SKM-1 (cell line): Measurements from ENCODE around the gene EDIL3.

Experiments
- DNase-seq: peaks from one replicate; lab custom pipeline; 2025; ENCODE audit not compliant: unreplicated experiment; lab: John Stamatoyannopoulos, UW

The EDIL3 gene

DNA sequence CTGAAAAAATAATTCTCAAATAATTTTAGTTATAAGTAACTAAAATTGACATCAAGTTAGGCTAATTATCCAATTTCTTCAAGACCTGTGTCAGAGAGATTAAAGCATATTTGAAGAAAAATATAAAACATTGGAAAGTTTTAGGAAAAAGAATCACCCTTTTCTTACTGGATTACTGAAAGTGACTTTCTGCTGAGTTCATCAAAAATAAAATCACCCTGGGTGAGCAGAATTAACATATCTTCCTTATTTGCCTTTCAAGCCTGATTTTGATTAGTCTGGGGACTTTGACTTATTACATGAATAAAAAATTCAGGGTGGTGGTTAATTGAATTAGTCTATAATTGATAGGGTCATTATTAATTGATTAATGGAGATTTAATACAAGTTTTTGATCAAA is 411.8 kb downstream of the EDIL3 start:
- DNase-seq = no peak

DNA sequence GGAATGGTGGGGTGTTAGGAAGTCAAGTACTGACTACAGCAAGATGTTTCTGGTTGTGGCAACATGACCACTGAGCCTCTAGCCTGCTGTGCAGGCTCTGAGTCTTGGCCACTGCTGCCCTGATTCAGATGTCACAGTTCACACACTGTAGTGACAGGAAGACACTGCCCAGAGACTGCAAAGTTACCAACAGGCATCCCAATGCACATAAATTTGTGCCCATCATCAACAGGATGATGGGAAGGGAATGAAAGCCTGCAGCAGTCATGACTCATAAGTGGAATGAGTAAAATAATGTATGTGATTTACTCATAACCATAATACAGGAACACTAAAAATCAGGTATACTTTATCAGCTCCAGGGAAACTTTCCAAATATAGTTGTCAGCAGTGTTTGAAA is 412.4 kb downstream of the EDIL3 start:
- DNase-seq = no peak

DNA sequence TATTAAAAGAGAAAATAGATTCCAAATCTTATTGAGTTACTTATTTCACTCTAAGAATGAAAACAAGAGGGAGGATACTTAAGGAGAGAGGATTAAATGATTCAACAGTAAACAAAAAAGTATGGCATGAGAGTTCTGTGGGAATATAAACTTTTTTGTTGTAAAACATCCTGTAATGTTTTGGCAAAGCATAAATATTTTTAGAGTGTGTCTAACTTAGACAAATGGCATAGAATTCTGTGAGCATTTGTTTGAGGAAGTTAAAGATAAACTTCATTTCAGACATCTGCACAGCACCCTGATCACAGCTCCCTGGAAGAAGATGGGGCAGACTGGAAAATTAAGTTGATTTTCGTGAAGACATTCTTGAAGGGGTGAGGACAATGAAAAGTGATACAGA is 417.3 kb downstream of the EDIL3 start:
- no peak for DNase-seq

DNA sequence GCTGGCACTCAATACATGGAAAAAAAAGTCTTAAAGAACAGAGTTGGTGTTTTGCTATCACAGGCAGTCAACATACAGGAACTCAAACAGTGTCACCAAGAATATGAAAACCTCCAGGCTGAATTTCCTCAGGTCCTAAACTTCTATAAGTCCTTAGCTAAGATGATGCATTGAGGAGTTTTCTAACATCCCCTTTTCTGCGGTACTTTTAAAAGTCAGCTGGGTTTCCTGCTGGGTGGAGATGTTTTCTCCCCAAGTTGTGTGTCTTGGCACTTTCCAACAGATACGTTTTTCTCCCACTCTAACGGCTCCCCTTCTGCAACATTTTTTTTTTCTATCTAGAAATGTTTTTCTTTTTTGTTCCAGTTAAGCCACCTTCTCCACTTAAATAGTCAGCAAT is 419.2 kb downstream of the EDIL3 start:
- peak; percentile 26 for DNase-seq

DNA sequence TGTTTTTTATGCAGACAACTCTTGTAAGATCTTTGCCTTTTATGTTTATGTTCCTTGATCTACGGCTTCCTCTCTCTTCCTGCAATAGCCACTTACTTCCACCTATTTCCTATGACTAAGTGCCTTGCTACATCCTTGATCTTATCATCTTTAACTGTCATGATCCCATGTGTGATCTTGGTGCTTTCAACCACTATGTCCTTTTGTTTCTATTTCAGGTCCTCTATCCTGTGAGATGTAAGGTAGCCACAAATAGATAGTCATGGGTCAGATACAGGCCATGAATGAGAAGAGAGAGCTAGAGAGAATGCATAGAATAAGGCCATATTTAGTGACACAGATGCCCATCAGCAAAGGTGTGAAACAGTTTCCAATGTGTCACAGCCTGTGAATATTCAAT is 420.4 kb downstream of the EDIL3 start:
- DNase-seq = peak; percentile 83

DNA sequence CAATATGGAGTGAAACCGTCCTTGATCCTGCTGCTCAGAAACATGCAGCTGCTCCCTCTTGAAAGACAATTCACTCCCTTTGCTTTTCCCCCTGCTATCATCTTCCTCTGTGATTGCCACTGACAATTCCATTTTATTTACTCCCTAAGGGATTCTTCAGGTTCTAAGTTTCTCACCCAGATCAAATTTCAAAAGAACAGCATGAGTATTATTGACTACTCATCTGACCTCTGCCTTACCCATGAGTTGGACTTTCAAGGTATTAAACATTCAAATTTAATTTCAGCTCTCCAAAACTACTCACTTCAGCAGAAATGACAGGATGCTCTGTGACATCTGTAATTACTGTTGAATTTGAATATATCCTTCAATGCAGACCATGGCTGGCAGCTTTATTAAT is 427.5 kb downstream of the EDIL3 start:
- no peak for DNase-seq

DNA sequence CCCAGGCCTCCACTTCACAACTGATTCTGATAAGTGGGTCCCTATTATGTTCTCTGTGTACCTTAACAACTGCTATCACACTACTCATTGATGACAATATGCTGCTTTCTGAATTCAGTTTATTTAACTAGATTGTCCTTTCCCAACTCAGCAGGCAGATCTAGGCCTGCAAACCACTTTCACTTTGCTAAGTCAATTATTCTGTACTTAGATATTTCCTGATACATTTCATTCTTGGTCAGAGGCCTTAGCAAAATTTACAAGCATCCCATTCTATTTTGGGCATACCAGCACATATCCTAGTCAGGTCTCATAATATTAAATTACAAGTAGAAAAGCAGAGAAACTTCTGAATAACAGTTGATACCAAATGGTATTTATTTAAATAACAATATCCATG is 428.3 kb downstream of the EDIL3 start:
- no peak for DNase-seq

DNA sequence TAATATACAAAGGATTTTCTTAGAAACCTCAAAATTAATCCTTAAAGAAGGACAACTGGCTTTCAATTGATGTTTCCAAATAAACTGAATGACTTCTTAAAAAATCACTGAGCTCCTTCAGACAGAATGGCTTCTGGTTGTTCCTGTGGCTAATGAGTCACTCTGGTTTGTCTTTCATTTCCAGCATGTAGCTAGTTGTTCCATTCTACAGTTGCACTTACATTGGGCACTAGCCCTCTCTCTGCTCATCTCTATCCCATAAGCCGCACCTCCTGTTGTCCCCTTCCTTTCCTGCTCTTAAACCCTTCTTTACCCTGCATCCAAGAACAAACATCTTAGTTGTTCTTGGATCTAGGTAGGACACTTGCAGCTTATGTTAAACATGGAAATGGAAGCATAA is 428.8 kb downstream of the EDIL3 start:
- DNase-seq = no peak

DNA sequence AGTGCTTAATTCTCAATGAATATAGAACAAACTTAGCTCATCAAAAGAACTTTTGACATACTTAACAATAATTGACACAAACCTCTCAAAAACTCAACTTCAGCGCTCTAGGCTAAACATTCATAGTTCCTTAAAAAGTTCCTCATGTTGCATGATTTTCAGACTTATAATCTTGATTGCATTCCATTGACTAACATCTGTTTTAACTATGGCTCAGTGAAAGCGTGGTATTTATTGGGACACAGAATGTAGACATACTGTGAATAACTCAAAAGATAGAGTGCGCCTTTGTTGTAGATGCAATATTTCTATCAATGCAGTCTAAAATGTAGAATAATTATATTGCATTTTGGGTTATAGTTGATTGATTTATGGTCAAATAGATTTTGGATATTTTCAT is 436.9 kb downstream of the EDIL3 start:
- no peak for DNase-seq

DNA sequence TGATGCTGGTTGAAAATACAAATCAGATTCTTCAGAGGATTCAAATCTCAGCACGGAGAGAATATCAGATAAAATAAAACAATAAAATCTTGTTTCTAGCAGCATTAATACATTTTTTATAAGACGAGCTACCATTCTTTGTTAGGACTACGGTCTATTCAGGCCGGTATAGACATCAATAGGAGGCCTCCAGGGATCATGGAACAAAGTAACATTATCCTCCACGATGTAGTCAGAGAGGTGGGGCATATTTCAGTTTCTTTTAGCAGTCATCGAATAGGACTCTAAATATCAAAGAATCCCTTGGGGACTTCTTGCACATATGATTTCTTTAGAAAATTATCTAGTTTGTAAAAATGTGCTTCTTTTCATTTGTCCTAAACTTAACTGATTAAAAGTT is 438.2 kb downstream of the EDIL3 start:
- DNase-seq = no peak

DNA sequence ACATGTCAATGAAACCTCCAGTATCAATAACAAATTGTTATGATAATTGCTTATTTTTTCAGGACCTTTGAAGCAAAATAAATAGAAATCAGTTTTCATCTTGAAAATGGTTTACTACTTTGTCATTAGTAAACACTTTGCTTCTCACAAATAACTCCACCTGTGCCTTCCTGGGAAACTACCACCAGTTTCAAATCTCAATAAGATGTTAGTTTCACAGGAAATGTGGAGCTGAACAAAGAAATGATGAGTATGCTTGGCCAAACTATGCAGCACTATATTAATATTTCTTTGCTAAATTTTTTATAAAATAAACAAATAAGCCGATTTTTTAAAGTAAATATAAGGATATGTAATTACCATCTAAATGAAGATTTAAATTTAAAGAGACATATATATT is 442.5 kb downstream of the EDIL3 start:
- DNase-seq = no peak

DNA sequence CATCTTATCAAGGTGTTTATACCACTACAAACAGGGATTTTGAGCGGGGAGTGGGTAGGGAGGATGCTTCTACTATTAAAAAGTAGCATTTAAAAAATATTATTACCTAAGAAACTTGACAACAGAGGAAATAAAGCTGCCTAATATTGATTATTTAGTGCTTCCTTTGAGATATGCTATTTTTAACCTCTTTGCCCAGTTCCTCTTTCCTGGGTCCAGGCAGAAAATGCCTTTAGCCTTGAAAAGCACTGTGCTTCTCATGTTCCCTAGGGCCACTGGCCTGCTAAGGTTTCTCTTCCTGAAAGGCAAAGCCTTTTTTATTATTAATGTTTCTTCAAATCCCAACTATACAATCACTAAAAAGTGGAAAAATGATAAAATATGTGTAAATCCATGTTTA is 446.8 kb downstream of the EDIL3 start:
- DNase-seq = no peak

DNA sequence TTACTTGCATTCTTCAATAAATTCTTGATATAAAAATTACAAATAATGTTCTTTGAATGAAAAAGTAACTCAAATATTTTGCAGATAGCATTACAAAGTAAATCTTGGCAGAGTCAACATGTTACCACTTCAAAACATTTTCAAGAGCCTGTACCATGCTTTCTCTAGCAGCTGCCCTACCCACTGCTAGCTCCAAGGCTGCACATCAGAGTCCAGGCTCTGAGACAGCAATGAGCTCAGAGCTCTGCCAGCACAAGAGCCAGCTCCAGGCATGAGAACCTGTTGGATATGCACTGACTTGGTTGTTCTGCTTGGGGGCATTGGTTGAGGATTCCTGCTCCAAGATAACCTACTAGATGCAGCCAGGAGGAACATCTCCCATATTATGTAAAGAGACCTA is 452.7 kb downstream of the EDIL3 start:
- no peak for DNase-seq

DNA sequence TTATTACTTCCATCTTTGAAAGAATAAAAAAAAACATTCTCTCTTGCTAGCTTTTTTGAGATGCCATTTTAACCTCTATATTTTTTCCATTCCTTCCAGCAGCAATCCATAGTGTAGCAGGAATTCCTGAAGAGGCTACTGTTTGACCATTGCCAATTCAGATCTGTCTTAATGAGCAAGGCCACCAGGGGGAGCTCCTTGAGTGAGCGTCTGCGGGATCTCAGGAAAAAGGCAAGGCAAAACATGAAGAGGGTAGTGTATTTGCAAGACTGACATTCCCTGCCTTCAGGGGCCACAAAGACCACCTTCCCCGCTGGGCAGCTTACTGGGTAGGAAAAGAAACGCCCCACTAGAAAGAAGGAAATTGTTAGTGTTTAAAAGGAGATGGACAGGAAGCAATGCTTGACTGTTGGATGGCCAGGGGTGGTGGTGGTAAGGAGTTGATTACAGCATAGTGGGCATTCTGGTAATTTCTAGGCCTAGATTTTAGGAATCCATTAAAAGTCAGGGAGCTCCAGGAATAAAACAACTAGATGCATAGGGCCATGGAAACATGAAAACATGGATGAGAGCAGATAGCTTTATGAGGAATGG is 457.4 kb downstream of the EDIL3 start:
- DNase-seq = no peak

DNA sequence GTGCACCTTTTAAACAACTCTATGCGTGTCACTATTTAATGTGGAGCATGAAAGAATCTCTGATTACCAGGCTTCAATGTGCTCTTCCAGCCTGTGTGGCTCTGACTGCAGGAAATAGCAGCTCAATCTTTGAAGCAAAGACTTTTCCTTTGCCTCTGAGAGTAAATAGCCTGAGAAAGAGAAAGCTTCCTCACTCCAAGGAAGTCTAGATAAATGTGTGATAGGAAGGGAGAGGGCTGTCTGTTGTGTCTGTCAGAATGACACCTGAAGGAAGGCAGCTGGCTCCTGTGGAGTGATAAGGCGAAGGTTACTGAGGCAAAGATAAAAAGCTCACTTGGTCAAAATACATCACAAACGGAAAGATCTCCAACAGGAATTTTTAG is 458.7 kb downstream of the EDIL3 start:
- no peak for DNase-seq

DNA sequence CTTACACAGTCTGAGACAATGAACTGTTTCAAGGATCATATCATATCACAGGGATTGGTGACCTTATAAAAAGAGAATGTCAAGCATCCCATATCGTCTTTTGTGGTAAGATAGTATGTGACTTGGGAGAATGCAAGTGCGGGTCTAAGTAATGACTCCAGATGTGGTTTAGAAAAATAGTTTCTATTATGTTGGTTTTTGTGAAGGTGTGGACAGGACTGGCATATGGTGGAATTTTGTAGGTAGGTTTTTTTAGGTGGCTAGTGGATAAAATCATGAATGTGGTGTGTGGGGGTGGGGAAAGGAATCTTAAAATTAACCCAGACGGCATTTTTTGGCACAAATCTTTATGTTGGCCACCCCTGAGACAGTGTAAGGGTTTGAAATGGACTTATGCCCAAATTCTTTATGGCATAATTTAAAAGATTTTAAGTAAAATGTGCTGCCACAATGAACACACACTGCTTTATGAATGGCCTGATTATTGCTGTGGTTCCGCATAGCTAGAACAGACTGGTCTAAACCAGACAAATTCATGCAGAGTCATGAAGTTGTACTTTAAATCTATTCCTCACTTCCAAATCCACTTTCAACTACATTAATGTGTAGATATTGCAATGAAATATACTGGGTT is 459.2 kb downstream of the EDIL3 start:
- no peak for DNase-seq

DNA sequence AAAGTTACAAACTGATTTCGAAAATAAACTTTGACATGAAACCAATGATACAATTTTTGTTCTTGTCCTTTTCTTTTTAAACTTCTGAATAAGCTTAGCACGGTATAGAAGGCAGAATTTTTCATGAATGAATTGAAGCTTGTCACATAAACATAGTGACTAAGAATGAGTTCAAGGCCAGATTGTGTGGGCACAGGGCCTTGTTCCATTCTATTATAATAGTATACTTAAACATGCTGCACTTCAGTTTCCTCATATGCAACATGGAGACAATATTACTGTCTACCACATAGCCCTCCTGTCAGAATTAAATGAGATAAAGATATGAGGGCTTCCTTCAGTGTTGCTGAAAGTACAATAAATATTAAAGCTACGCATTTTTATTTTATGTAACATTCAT is 459.8 kb downstream of the EDIL3 start:
- DNase-seq = no peak

DNA sequence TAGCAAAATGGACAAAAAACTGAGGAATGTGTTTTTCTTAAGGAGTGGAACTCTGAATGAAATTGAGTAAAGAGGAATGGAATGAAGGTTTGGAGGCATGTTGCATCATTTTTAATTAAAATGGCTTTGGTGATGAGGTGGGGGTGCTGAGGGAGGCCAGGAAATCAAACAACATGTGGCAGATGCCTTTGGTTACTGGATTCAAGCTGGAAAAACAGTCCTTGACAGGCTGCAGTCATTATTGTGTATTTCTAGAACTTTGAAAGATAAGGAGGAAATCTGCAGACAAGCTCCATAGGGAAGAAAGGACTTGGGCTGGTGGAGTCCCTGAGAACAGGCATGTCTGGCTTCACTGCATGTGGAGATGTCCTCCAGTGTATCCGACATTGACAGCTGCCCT is 460.5 kb downstream of the EDIL3 start:
- no peak for DNase-seq

DNA sequence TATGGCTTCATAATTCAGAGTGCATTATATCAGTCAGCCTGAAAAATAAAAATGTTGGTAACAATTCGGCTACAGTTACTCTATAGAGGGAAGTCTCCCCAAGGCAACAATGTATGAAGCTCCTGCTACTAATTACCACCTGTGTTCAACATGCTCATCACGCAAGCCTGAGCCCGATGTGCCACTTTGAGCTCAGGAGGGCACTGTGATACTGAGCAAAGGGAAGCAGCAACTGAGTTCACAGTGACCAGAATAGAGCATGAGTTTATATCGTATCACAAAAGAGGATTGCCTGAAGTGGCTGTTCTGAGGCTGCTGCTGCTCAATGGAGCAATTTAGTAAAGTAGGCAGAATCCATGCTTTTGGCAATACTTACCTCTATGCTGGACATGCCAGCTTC is 462.0 kb downstream of the EDIL3 start:
- no peak for DNase-seq

DNA sequence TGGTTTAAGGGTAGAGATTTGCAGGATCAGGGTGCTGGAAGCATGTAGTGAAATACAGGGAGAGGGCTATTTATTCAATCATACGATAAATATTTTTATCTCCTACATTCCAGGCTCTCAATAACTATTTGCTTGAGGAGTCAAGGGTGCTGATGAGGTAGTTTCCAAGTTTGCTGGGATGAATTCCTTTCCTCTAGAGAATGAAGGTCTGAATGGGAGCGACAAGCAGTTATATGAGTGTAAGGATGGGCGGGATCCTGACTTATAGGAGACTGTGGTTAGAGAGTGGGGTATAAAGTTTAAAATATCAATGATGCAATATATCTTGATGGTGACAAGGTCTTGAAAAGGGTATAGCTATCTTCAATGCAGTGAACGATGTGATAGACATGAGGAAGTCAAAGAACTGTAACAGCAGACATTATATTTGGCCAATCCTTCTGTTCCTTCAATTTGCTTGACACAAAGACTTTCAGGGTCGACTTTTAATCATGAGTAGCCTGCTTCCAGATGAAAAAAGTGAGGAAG is 462.9 kb downstream of the EDIL3 start:
- no peak for DNase-seq

DNA sequence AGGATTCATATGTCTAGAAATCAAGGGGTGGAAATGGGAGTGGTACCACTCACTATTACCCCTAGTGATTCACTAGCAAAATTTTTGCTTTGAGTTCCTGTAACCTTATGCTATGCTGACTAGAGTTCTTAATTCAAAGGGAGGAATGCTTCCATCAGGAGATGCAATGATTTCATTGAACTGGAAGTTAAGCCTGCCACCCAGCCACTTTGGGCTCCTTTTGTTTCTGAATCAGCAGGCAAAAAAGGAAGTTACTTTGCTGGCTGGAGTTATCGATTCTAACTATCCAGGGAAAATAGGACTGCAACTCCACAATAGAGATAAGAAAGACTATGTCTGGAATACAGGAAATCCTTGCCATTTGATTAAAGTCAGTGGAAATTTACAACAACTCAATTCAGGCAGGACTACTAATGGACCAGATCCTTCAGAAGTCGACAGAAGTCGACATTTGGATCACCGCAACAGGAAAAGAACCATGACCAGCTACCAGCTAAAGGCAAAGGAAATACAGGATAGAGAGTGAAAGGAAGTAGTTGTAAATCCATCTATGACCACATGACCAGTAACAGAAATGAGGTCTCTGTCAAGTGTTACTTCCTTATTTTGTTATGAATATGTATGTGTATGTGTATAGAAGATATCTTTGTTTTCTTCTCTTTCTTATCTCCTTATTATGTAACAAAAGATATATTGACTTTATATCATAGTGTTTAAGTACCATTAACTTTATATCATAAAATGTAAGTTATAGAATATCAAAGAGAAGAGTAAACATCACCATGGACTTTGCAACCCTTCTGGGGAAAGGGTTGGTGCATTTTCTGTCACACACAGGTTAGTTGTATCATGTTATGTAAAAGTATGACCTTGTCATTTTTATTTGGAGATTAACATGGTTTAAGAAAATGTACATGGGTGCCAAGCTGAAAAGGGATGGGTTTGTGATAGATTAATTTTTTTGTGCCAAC is 465.3 kb downstream of the EDIL3 start:
- DNase-seq = no peak
